ENCODE data around the gene SLC9A3. TPM values are rescaled to one million over a fixed set of nuclear protein-coding genes. Genes with fewer than 3 reads are reported as not detected.

The SLC9A3 gene
- polyA plus RNA-seq, 1 of the 3 experiments (the other 2 are of a cell fraction): 1.9 TPM

DNA sequence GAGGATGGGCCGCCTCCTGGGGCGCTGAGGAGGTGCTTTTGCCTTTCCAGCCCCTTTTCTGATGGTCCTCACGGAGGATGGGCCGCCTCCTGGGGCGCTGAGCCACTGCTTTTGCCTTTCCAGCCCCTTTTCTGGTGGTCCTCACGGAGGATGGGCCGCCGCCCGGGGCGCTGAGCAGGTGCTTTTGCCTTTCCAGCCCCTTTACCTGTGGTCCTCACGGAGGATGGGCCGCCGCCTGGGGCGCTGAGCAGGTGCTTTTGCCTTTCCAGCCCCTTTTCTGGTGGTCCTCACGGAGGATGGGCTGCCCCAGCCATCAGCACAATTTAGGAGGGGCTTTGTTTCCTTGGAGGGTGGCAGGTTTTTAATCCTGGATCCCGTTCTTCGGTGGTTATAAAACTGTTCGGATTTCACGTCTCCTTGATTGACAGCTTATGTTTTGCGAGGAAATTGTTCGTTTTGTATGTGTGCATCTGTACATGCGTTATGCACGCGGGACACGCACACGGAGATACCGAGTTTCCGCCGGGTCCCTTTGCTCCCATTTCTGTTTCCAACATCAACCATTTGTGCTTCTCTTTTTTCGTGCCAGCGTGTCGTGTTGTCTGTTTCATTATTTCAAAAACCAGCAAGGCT is 34.7 kb upstream of the SLC9A3 start:
- Histone ChIP-seq H3K4me3 (ENCODE audit: low read depth in 2 of 2, low read length in 1 of 2) (no peak overlapping the region), H3K27me3 (ENCODE audit: insufficient read depth) (peaks cover 28% of the 10 kb centered on the region), H2AFZ (ENCODE audit: low read depth) (no peak overlapping the region), H3K36me3 (replicated peaks in 1 of 2; ENCODE audit: control insufficient read depth in 1 of 2, insufficient read depth in 2 of 2, low read length in 1 of 2) (no peaks in the 10 kb centered on the region), H3K27ac (ENCODE audit: low read depth in 2 of 2, low read length in 1 of 2) (no peak overlapping the region), H3K79me2 (ENCODE audit: insufficient read depth) (no peaks in the 10 kb centered on the region), H3K4me2 (no peak overlapping the region), H3K9ac (no peak overlapping the region), H4K20me1 (ENCODE audit: insufficient read depth) (no peaks in the 10 kb centered on the region), H3K4me1 (ENCODE audit: control insufficient read depth in 1 of 2, insufficient read depth in 2 of 2, low read depth in 1 of 2, low read length in 1 of 2) (no peaks in the 10 kb centered on the region), H3K9me2 (no peaks in the 10 kb centered on the region), H3F3A (replicated peaks; ENCODE audit: insufficient read depth) (no peaks in the 10 kb centered on the region), H3K9me3 (no peaks in the 10 kb centered on the region)
- no peak for TF ChIP-seq ELF1 (IDR thresholded peaks at IDR 0.05)
- TF ChIP-seq, protein P1, sequence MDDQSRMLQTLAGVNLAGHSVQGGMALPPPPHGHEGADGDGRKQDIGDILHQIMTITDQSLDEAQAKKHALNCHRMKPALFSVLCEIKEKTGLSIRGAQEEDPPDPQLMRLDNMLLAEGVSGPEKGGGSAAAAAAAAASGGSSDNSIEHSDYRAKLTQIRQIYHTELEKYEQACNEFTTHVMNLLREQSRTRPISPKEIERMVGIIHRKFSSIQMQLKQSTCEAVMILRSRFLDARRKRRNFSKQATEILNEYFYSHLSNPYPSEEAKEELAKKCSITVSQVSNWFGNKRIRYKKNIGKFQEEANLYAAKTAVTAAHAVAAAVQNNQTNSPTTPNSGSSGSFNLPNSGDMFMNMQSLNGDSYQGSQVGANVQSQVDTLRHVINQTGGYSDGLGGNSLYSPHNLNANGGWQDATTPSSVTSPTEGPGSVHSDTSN (IDR thresholded peaks at IDR 0.05): no peak
- TF ChIP-seq EP300 (IDR thresholded peaks at IDR 0.05; ENCODE audit: borderline replicate concordance in 1 of 2, low read depth in 1 of 2, low read length in 1 of 2): no peak
- TF ChIP-seq, protein P2, sequence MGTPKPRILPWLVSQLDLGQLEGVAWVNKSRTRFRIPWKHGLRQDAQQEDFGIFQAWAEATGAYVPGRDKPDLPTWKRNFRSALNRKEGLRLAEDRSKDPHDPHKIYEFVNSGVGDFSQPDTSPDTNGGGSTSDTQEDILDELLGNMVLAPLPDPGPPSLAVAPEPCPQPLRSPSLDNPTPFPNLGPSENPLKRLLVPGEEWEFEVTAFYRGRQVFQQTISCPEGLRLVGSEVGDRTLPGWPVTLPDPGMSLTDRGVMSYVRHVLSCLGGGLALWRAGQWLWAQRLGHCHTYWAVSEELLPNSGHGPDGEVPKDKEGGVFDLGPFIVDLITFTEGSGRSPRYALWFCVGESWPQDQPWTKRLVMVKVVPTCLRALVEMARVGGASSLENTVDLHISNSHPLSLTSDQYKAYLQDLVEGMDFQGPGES (IDR thresholded peaks at IDR 0.05; ENCODE audit: low read depth, low read length): no peak
- TF ChIP-seq TCF12 (IDR thresholded peaks at IDR 0.05): no peak
- no peak for TF ChIP-seq RAD21 (IDR thresholded peaks at IDR 0.05; ENCODE audit: low read length)
- no peak for DNase-seq
- ChIA-PET CTCF (no interaction called here), POLR2A (no interaction called here)
- WGBS (ENCODE audit: low lambda C conversion rate): 47% methylated on average over 28 of the region's 32 CpGs

DNA sequence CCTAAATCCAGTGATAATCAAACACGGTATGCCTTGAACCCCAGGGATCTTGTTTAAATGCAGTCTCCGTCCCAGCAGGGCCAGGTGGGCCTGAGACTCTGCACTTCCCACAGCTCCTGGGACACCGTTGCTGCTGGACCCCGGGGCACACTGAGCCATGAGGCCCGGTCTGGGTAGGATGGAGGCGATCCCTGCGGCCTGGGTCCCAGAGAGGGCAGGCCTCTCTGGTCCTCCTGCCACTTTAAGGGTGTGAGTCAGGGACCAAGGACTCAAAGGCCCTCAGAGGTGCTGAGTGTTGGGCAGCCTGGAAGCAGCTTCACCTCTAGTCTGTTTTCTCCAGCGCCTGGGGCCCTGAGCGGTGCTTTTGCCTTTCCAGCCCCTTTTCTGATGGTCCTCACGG is 34.1 kb upstream of the SLC9A3 start:
- Histone ChIP-seq H3K9me3 (no peaks in the 10 kb centered on the region), H3K27me3 (ENCODE audit: insufficient read depth) (peaks cover 28% of the 10 kb centered on the region), H2AFZ (ENCODE audit: low read depth) (no peak overlapping the region), H3K4me3 (ENCODE audit: low read depth in 2 of 2, low read length in 1 of 2) (no peak overlapping the region), H3F3A (replicated peaks; ENCODE audit: insufficient read depth) (no peaks in the 10 kb centered on the region), H3K4me2 (no peak overlapping the region), H3K4me1 (ENCODE audit: control insufficient read depth in 1 of 2, insufficient read depth in 2 of 2, low read depth in 1 of 2, low read length in 1 of 2) (no peaks in the 10 kb centered on the region), H3K36me3 (replicated peaks in 1 of 2; ENCODE audit: control insufficient read depth in 1 of 2, insufficient read depth in 2 of 2, low read length in 1 of 2) (no peaks in the 10 kb centered on the region), H3K9ac (no peak overlapping the region), H3K9me2 (no peaks in the 10 kb centered on the region), H4K20me1 (ENCODE audit: insufficient read depth) (no peaks in the 10 kb centered on the region), H3K27ac (ENCODE audit: low read depth in 2 of 2, low read length in 1 of 2) (no peak overlapping the region), H3K79me2 (ENCODE audit: insufficient read depth) (no peaks in the 10 kb centered on the region)
- TF ChIP-seq, protein P3, sequence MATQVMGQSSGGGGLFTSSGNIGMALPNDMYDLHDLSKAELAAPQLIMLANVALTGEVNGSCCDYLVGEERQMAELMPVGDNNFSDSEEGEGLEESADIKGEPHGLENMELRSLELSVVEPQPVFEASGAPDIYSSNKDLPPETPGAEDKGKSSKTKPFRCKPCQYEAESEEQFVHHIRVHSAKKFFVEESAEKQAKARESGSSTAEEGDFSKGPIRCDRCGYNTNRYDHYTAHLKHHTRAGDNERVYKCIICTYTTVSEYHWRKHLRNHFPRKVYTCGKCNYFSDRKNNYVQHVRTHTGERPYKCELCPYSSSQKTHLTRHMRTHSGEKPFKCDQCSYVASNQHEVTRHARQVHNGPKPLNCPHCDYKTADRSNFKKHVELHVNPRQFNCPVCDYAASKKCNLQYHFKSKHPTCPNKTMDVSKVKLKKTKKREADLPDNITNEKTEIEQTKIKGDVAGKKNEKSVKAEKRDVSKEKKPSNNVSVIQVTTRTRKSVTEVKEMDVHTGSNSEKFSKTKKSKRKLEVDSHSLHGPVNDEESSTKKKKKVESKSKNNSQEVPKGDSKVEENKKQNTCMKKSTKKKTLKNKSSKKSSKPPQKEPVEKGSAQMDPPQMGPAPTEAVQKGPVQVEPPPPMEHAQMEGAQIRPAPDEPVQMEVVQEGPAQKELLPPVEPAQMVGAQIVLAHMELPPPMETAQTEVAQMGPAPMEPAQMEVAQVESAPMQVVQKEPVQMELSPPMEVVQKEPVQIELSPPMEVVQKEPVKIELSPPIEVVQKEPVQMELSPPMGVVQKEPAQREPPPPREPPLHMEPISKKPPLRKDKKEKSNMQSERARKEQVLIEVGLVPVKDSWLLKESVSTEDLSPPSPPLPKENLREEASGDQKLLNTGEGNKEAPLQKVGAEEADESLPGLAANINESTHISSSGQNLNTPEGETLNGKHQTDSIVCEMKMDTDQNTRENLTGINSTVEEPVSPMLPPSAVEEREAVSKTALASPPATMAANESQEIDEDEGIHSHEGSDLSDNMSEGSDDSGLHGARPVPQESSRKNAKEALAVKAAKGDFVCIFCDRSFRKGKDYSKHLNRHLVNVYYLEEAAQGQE (IDR thresholded peaks at IDR 0.05; ENCODE audit: low read depth, low read length): no peak
- no peak for TF ChIP-seq RXRA (IDR thresholded peaks at IDR 0.05; ENCODE audit: borderline replicate concordance, low read depth)
- TF ChIP-seq, protein P1 (IDR thresholded peaks at IDR 0.05): no peak
- TF ChIP-seq FOXM1 (IDR thresholded peaks at IDR 0.05; ENCODE audit: low read depth): no peak
- TF ChIP-seq, protein P4, sequence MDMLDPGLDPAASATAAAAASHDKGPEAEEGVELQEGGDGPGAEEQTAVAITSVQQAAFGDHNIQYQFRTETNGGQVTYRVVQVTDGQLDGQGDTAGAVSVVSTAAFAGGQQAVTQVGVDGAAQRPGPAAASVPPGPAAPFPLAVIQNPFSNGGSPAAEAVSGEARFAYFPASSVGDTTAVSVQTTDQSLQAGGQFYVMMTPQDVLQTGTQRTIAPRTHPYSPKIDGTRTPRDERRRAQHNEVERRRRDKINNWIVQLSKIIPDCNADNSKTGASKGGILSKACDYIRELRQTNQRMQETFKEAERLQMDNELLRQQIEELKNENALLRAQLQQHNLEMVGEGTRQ (IDR thresholded peaks at IDR 0.05; ENCODE audit: borderline replicate concordance, low read depth, low read length): no peak
- TF ChIP-seq MEF2A (IDR thresholded peaks at IDR 0.05; ENCODE audit: borderline replicate concordance, low read depth): no peak
- TF ChIP-seq, protein P5, sequence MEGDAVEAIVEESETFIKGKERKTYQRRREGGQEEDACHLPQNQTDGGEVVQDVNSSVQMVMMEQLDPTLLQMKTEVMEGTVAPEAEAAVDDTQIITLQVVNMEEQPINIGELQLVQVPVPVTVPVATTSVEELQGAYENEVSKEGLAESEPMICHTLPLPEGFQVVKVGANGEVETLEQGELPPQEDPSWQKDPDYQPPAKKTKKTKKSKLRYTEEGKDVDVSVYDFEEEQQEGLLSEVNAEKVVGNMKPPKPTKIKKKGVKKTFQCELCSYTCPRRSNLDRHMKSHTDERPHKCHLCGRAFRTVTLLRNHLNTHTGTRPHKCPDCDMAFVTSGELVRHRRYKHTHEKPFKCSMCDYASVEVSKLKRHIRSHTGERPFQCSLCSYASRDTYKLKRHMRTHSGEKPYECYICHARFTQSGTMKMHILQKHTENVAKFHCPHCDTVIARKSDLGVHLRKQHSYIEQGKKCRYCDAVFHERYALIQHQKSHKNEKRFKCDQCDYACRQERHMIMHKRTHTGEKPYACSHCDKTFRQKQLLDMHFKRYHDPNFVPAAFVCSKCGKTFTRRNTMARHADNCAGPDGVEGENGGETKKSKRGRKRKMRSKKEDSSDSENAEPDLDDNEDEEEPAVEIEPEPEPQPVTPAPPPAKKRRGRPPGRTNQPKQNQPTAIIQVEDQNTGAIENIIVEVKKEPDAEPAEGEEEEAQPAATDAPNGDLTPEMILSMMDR (IDR thresholded peaks at IDR 0.05): no peak
- TF ChIP-seq, protein P6, sequence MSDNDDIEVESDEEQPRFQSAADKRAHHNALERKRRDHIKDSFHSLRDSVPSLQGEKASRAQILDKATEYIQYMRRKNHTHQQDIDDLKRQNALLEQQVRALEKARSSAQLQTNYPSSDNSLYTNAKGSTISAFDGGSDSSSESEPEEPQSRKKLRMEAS (IDR thresholded peaks at IDR 0.05; ENCODE audit: low read depth): no peak
- no peak for TF ChIP-seq EP300 (IDR thresholded peaks at IDR 0.05; ENCODE audit: borderline replicate concordance in 1 of 2, low read depth in 1 of 2, low read length in 1 of 2)
- no peak for TF ChIP-seq JUND (IDR thresholded peaks at IDR 0.05)
- TF ChIP-seq TCF12 (IDR thresholded peaks at IDR 0.05): no peak
- TF ChIP-seq SMC3 (IDR thresholded peaks at IDR 0.05; ENCODE audit: low read depth, low read length): no peak
- TF ChIP-seq NRF1 (IDR thresholded peaks at IDR 0.05; ENCODE audit: low read depth, low read length): no peak
- no peak for TF ChIP-seq YY1 (IDR thresholded peaks at IDR 0.05; ENCODE audit: low read depth)
- TF ChIP-seq POLR2AphosphoS5 (IDR thresholded peaks at IDR 0.05; ENCODE audit: low read depth, low read length): no peak
- WGBS (ENCODE audit: low lambda C conversion rate): 40% methylated on average over 1 of the region's 10 CpGs
- POLR2A ChIA-PET: no interaction called here
- CTCF ChIA-PET: no interaction called here
- DNase-seq: no peak
